Spleen (tissue), 11 donors: ENCODE measurements around the gene PRUNE1. TPM values are rescaled to one million over a fixed set of nuclear protein-coding genes. Genes with fewer than 3 reads are reported as not detected.

Experiments
- DNase-seq: peaks from one replicate; pipeline ENCODE4 v3.0.0-alpha.2; 2020
- H3K27ac ChIP-seq, 8 donors: fragments of 200-600 bp; sonication (generic) in 7 of 8; 1 replicate in 4 of 8; 2 replicates in 4 of 8; pipeline versions ENCODE4 v1.5.0 to v1.8.0; 2016 to 2021; ENCODE audit warnings: inconsistent platforms in 4 of 8, mild to moderate bottlenecking in 4 of 8, moderate library complexity in 1 of 8
- H3K27me3 ChIP-seq, 7 donors: fragments of 200-600 bp; sonication (generic) in 6 of 7; replicated peaks in 1 of 7; 1 replicate in 4 of 7; 2 replicates in 3 of 7; pipeline versions ENCODE4 v1.5.0 to v1.8.0; 2016 to 2021; ENCODE audit warnings: inconsistent platforms in 3 of 7, mild to moderate bottlenecking in 1 of 7
- H3K36me3 ChIP-seq, 6 donors: fragments of 200-600 bp; sonication (generic) in 5 of 6; 1 replicate in 4 of 6; 2 replicates in 2 of 6; pipeline versions ENCODE4 v1.5.0 to v1.8.0; 2016 to 2021; ENCODE audit warnings: inconsistent platforms in 2 of 6
- H3K4me1 ChIP-seq, 6 donors: fragments of 200-600 bp; sonication (generic) in 5 of 6; 1 replicate in 3 of 6; 2 replicates in 3 of 6; pipeline versions ENCODE4 v1.5.0 to v1.8.0; 2016 to 2021; ENCODE audit warnings: inconsistent platforms in 3 of 6
- H3K4me3 ChIP-seq, 8 donors: fragments of 200-600 bp; sonication (generic) in 7 of 8; 1 replicate in 4 of 8; 2 replicates in 4 of 8; pipeline versions ENCODE4 v1.5.0 to v1.8.0; 2016 to 2021; ENCODE audit warnings: inconsistent platforms in 4 of 8, mild to moderate bottlenecking in 4 of 8, moderate library complexity in 2 of 8
- H3K9me3 ChIP-seq, 8 donors: fragments of 200-600 bp; sonication (generic) in 7 of 8; 1 replicate in 4 of 8; 2 replicates in 4 of 8; pipeline versions ENCODE4 v1.5.0 to v1.8.0; 2016 to 2021; ENCODE audit warnings: inconsistent platforms in 4 of 8
- CTCF ChIP-seq, 11 experiments: fragments of 200-600 bp in 7 of 11; fragments of 450-650 bp in 4 of 11; sonication (generic) in 4 of 11; IDR thresholded peaks in 8 of 11; conservative IDR thresholded peaks in 3 of 11; 1 replicate in 7 of 11; 2 replicates in 4 of 11; pipeline versions ENCODE4 v1.4.0 to v1.8.0; 2016 to 2021; ENCODE audit warnings: antibody characterized with exemption in 11 of 11, inconsistent platforms in 4 of 11, mild to moderate bottlenecking in 1 of 11
- POLR2A ChIP-seq, 3 donors: fragments of 450-650 bp; IDR thresholded peaks; one replicate each; pipeline ENCODE4 v1.5.1; 2017; ENCODE audit warnings: antibody characterized with exemption in 3 of 3, mild to moderate bottlenecking in 1 of 3
- POLR2AphosphoS5 ChIP-seq, 3 donors: sonication (generic); formaldehyde crosslinking; IDR thresholded peaks; one replicate each; pipeline ENCODE4 v1.5.1; 2017; ENCODE audit warnings: antibody characterized with exemption in 3 of 3
- WGBS, 5 donors: extraction: QIAGEN DNeasy Blood & Tissue Kit in 3 of 5; methylation state at CpG; one replicate each; pipeline versions ENCODE4 v1.1.5 to v1.1.7; 2013 to 2018; 5-methylcytosine and 5-hydroxymethylcytosine counted together
- intact Hi-C: fragments of 100-400 bp; cut with DNase I; formaldehyde crosslinking; loops from one replicate; pipeline ENCODE4 v1.15.0; 2023; ENCODE audit warnings: low total_unique reads
- polyA plus RNA-seq, 3 donors: library from polyadenylated mRNA; stranded (reverse); fragments of 200-250 nt; gene quantifications; one replicate each; pipeline ENCODE4 v1.2.1, GENCODE V29; 2013
- total RNA-seq, 7 donors: library from RNA; depleted of rRNA in 3 of 7; stranded (reverse); fragments of >200 nt in 3 of 7; fragmentation: NEBNext Ultra II Directional in 4 of 7; extraction: Animal tissue kit (Norgen Biotek cat#: 25700) in 4 of 7; gene quantifications; one replicate each; pipeline versions ENCODE4 v1.1.0 to v1.2.1, GENCODE V29; 2016 to 2021
- donor health status: healthy with polysubstance abuse.
- donor health status: DM: no; HTN: no; CAD: no; lungs with moderate emphysema.
- donor health status: DM: no; HTN: no; CAD: no.
- donor health status: Bipolar disorder and iron deficiency.
- donor health status: healthy.
- donor health status: DM: no; HTN: no; CAD: no.
- donor health status: DM: yes; HTN: yes; CAD: no.

Gene PRUNE1
- total and polyA plus RNA-seq, 10 donors, result 9.2 to 22.6 (median 17.0) TPM

- intact Hi-C loops, result no loop called here
- no peak for TF ChIP-seq CTCF (IDR thresholded peaks at IDR 0.05 in 8 of 11, conservative IDR thresholded peaks at IDR 0.05 in 3 of 11)
- TF ChIP-seq POLR2A (IDR thresholded peaks at IDR 0.05), result no peak
- TF ChIP-seq POLR2AphosphoS5 (IDR thresholded peaks at IDR 0.05), result no peak
- Histone ChIP-seq H3K27ac (peak overlapping the region in 4 of 8 donors; percentile 10 to 99 (median 88)), H3K27me3 (no peaks in the 10 kb centered on the region), H3K36me3 (peaks cover 15 to 56% (median 40%) of the 10 kb centered on the region in 6 donors), H3K9me3 (no peaks in the 10 kb centered on the region), H3K4me1 (peaks cover 10 to 85% (median 45%) of the 10 kb centered on the region in 6 donors), H3K4me3 (no peak overlapping the region)
- WGBS, 5 donors, result 72 to 95% (median 89%) methylated on average over 2 of the region's 2 CpGs
- DNase-seq, result no peak
Observed at GRCh38 chr1:151050051-151050688, 41.9 kb downstream of the PRUNE1 start.

GRCh38 chr1:151051356-151052009 is 43.2 kb downstream of the PRUNE1 start:
- no peak for TF ChIP-seq CTCF (IDR thresholded peaks at IDR 0.05 in 8 of 11, conservative IDR thresholded peaks at IDR 0.05 in 3 of 11)
- no peak for TF ChIP-seq POLR2A (IDR thresholded peaks at IDR 0.05)
- peak in 1 of 3 donors; percentile 62 for TF ChIP-seq POLR2AphosphoS5 (IDR thresholded peaks at IDR 0.05)

GRCh38 chr1:151054971-151055547 is 46.8 kb downstream of the PRUNE1 start:
- peaks cover 15 to 73% (median 51%) of the 10 kb centered on the region in 6 donors for H3K36me3 ChIP-seq
- H3K9me3 ChIP-seq, result no peaks in the 10 kb centered on the region
- H3K27me3 ChIP-seq, result no peaks in the 10 kb centered on the region
- peak overlapping the region in 6 of 8 donors; percentile 70 to 93 (median 82) for H3K4me3 ChIP-seq
- WGBS, 5 donors, result 84 to 92% (median 87%) methylated on average over 4 of the region's 4 CpGs
- H3K27ac ChIP-seq, result peak overlapping the region; percentile 76 to 99 (median 96)
- no peak for DNase-seq
- TF ChIP-seq POLR2AphosphoS5 (IDR thresholded peaks at IDR 0.05), result no peak
- TF ChIP-seq POLR2A (IDR thresholded peaks at IDR 0.05), result no peak
- no peak for TF ChIP-seq CTCF (IDR thresholded peaks at IDR 0.05 in 8 of 11, conservative IDR thresholded peaks at IDR 0.05 in 3 of 11)
- H3K4me1 ChIP-seq, result peaks cover 26 to 88% (median 57%) of the 10 kb centered on the region in 6 donors
- intact Hi-C loops, result no loop called here

More at GRCh38 chr1:151051356-151052009, 43.2 kb downstream of the PRUNE1 start:
- WGBS, 5 donors, result 77 to 86% (median 83%) methylated on average over 2 of the region's 2 CpGs
- Histone ChIP-seq H3K4me3 (no peak overlapping the region), H3K36me3 (peaks cover 15 to 68% (median 51%) of the 10 kb centered on the region in 6 donors), H3K4me1 (peaks cover 23 to 96% (median 58%) of the 10 kb centered on the region in 6 donors), H3K9me3 (no peaks in the 10 kb centered on the region), H3K27me3 (no peaks in the 10 kb centered on the region), H3K27ac (peak overlapping the region in 3 of 8 donors; percentile 30 to 99 (median 30))
- intact Hi-C loops, result no loop called here
- DNase-seq, result no peak

- WGBS, 5 donors, result 38 to 92% (median 46%) methylated on average over 1 to 2 of the region's 2 CpGs
- DNase-seq, result no peak
- H3K27ac ChIP-seq, result peak overlapping the region; percentile 76 to 99 (median 96)
- TF ChIP-seq POLR2AphosphoS5 (IDR thresholded peaks at IDR 0.05) (no peak), CTCF (IDR thresholded peaks at IDR 0.05 in 8 of 11, conservative IDR thresholded peaks at IDR 0.05 in 3 of 11) (no peak), POLR2A (IDR thresholded peaks at IDR 0.05) (no peak)
- intact Hi-C loops, result no loop called here
- H3K27me3 ChIP-seq, result no peaks in the 10 kb centered on the region
- peaks cover 15 to 68% (median 51%) of the 10 kb centered on the region in 6 donors for H3K36me3 ChIP-seq
- peaks cover 26 to 88% (median 60%) of the 10 kb centered on the region in 6 donors for H3K4me1 ChIP-seq
- no peaks in the 10 kb centered on the region for H3K9me3 ChIP-seq
- peak overlapping the region in 7 of 8 donors; percentile 70 to 93 (median 86) for H3K4me3 ChIP-seq
Observed at GRCh38 chr1:151055581-151055980, 47.3 kb downstream of the PRUNE1 start.
